ENCODE data around the gene RGPD6. TPM values are rescaled to one million over a fixed set of nuclear protein-coding genes. Genes with fewer than 3 reads are reported as not detected.
"Not testable (repeated sequence)": the region's sequence is repeated elsewhere in the genome, so short reads cannot be mapped to it uniquely, and the experiment has no call there.

Gene RGPD6
- total RNA-seq (10 to 100 TPM; 28.2 to 29.7 TPM), polyA plus RNA-seq (ENCODE audit: insufficient read length in 6 of 6) (10 to 100 TPM; 35.2 to 55.9 (median 50.0) TPM)
- long read RNA-seq, donor 1, full-length matches to known transcripts = 1 of 1 reads
- long read RNA-seq, donor 1, partial matches to known transcripts = 0 of 1 reads
- long read RNA-seq, donor 1, other reads (novel, unspliced or antisense) = 0 of 1 reads
- long read RNA-seq, donor 2 = 0 reads
- long read RNA-seq, donor 3 = 0 reads
- long read RNA-seq, donor 4, partial matches to known transcripts = 1 of 2 reads
- long read RNA-seq, donor 4, other reads (novel, unspliced or antisense) = 1 of 2 reads
- long read RNA-seq, donor 5 = 0 reads
- long read RNA-seq, donor 6 = 0 reads
- long read RNA-seq, donor 7, partial matches to known transcripts = 7 of 7 reads
- long read RNA-seq, donor 7, other reads (novel, unspliced or antisense) = 0 of 7 reads
- long read RNA-seq, donor 8 = 0 reads
- long read RNA-seq, donor 9 = 0 reads
- long read RNA-seq, donor 10, partial matches to known transcripts = 0 of 1 reads
- long read RNA-seq, donor 10, other reads (novel, unspliced or antisense) = 1 of 1 reads
- long read RNA-seq, donor 11, full-length matches to known transcripts = 1 of 11 reads
- long read RNA-seq, donor 11, partial matches to known transcripts = 10 of 11 reads
- long read RNA-seq, donor 11, other reads (novel, unspliced or antisense) = 0 of 11 reads
- long read RNA-seq, donor 12 = 0 reads

DNA sequence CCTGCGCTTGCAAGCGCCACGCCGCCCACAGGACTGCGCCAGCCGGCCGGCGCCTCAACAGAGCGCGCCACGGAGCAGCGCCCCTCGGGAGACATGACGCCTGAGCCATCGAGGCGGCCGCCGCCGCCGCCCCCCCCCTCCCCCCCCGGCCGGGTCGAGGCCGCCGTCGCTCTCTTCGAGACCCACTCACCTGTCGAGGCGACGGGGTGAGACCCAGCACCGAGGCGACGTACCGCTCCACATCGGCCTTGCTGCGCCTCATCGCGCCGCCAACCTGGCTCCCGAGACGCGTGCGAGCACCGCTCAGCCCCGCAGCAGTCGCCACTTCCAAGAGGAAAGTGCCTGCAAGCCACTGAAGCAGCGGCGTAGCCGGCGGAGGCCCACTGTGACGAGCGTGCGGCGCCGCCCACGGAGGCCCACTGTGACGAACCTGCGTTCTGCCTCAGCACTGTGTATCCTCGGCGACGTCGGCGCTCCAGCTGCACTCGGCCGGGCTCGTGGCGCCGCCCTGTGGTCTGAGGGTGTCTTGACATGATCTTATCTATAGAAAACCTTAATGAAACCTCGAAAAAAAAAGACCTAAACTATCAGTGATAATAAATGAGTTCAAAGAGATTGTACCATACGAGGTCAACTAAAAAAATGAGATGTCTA is at the start of gene RGPD6:
RGPD6 (minus strand) TSS at position 460 of the 654 bp plus-strand sequence; CDS start at position 262, 198 bp downstream.
- H3K36me3 ChIP-seq; H3K27ac ChIP-seq; H3K4me3 ChIP-seq; DNase-seq; H3K4me1 ChIP-seq; intact Hi-C loops (cut with DNase I); H3K27me3 ChIP-seq; H3K9me3 ChIP-seq: not testable (repeated sequence)
- ATAC-seq = peak; percentile 100

DNA sequence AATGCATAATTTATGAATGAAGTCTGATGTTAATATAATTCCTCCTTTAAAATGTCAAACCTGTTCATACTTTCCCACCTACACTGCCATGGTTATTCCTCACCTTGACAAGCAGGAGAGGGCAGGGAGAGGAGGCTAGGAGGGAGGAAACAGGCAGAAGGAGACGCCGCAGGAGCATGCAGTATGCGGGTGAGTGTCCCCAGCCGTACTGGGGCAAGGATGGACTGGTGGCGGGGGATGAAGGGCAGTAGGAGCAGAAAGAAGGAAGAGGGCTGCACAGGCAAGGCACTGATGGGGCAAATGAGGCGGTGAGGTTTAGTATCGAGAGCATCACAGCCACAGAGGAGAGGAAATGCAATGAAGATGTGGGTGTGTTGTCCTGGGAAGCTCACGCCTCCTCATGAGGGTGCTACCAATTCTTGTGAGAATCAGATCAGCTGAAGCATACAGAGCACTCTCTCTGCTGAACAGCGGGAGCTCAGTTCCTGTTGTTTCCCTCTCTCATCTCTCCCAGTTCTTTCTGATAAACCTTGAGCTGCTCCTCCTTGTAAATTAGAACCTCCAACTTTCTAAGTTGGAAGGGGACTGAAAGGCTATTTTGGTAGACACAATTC is 42.4 kb upstream of the RGPD6 start:
- ATAC-seq; intact Hi-C loops (cut with DNase I): not testable (repeated sequence)

DNA sequence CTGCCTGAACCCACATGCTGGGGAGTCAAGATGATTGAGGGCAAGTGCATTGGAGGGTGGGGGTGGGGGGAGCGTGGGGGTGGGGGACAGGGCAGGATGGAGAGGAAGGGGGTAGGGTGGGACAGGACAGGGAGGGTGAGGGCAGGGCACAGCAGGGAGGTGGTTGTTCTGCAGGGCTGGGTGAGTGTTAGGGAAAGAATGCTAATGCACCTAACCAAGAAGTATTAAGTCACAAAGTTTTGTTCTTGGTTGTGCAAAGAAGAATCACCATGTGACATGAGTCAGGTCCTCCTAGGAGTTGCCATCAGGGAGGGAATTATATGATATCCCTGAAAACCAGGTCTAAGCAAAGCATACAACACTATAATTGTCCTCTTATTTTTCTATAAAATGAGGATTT is 36.9 kb upstream of the RGPD6 start:
- H3K36me3 ChIP-seq; ATAC-seq; H3K4me1 ChIP-seq; H3K27ac ChIP-seq; H3K9me3 ChIP-seq; intact Hi-C loops (cut with DNase I); H3K4me3 ChIP-seq; DNase-seq; H3K27me3 ChIP-seq: not testable (repeated sequence)

More for the DNA sequence above, 42.4 kb upstream of the RGPD6 start:
- not testable (repeated sequence) for H3K4me1 ChIP-seq, H3K36me3 ChIP-seq, H3K4me3 ChIP-seq, H3K27me3 ChIP-seq, H3K27ac ChIP-seq, DNase-seq, H3K9me3 ChIP-seq

DNA sequence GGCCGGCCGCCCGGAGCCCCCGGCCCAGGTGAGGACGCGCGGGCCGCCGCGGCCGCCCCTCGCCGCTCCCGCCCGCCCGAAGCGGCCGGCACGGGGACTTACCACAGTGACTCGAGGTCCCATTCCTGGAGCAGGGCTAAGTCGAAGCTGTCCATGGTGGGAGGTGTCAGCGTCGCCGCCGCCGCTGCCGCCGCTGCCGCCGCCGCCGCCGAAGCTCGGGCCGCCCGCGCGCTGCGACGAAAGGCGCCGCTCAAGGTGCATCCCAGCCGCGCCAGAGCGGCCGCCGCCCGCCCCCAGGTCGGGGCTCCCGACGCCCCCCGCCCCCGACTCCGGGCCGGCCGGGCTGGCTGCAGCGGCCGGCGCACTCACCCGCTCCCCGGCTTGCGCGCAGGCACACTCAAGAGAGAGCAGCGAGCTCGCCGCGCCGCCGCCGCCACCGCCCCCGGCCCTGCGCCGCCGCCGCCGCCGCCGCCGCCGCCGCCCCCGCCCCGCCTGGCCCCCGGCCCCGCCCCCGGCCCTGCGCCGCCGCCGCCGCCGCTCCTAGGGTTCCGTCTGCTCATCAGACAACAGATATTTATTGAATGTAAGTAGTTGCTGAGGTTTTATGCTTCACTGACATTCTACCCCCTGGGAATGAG is 33.7 kb upstream of the RGPD6 start:
- H3K9me3 ChIP-seq; H3K4me3 ChIP-seq; H3K27me3 ChIP-seq; H3K4me1 ChIP-seq; H3K27ac ChIP-seq; H3K36me3 ChIP-seq; intact Hi-C loops (cut with DNase I): not testable (repeated sequence)
- DNase-seq = peak in 1 of 4 donors; percentile 68
- ATAC-seq = peak; percentile 63

DNA sequence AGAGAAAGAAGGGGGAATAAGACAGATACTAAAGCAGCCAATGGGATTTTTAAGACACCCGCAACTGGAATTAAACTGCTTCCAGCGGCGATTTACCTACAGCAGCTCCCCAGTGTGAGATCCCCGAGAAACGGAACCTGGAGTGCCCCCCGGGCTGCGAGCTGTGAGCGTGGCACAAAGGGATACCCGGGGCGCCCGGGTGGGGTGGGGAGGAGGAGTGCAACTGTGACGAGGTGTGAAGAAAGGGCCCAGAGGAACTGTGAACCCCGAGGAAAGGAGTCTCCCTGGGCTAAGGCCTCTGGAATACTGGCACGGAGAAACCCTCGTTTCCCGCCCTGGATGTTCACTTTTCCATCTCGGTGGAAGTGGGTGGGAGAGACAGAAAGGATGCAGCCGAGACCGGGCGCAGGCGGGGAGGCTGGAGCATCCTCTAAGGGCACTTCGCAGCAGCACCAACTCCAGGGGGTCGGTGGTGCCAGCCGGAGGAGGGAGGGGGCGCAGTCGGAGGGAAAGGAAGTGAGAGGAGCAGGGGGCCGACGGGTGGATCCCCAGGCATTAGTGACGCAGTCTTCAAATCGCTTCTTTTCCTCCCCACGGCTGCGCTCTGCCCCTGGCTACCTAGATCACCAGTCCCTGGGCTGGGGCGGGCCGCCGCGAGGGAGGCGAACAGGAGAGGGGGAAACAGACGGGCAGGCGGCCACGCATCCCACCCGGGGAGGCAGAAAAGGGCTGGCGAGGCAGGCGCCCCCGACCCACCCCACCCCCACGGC is 33.0 kb upstream of the RGPD6 start:
- DNase-seq (peak in 1 of 4 donors; percentile 57), ATAC-seq (peak; percentile 52)
- H3K9me3 ChIP-seq; intact Hi-C loops (cut with DNase I); H3K4me3 ChIP-seq; H3K4me1 ChIP-seq; H3K27ac ChIP-seq; H3K36me3 ChIP-seq; H3K27me3 ChIP-seq: not testable (repeated sequence)

DNA sequence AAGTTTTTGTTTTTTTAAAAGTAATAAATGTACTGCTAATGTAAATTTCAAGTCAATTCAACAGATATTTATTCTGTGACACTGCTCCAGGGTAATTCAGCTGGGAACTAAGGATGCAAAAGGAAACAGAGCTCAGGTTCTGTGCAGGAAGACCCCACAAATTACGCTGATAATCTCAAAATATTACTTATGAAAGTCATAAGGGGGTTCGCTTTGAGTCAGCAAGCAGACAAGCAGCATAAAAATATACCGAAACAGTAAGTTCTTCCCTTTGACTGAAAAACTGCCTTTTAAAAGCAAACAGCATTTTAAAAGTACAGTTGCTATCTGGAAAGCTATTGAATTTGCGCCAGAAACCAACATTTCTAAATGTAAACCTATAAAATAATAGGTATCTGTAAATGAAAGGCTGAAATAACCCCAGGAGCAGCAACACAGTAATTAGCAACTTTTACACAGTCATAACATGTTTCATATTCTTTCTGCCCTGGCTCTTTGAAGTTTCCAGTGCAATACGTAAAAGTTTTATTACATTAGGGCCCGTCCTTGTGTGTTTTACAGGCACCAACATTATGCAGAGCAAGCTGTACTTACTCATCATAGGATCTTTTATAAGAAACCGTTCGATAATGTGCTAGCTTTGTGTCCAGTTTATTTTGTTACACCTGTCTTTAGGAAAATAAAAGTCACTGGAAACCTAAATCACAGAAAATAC is 31.9 kb upstream of the RGPD6 start:
- H3K36me3 ChIP-seq; H3K27ac ChIP-seq; H3K27me3 ChIP-seq; ATAC-seq; H3K9me3 ChIP-seq; H3K4me1 ChIP-seq; H3K4me3 ChIP-seq; DNase-seq; intact Hi-C loops (cut with DNase I): not testable (repeated sequence)

DNA sequence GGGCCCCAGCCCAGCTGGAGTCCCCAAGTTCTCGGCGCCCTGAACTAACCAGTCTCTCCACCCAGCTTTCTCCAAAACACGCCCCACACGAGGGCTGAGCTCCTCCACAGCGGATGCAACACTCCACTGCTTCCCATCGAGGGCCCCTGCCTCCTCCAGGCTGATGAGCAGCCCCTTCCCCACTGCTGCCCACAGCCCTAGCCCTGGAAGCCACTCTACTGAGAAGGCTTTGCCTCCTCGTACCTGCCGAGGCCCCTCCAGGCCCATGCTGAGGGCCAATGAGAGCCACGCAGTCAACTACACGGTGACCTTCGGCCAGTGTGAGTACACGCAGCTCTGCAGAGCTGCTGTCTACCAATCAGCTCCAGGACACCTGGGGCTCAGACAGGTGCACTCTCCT is 28.0 kb upstream of the RGPD6 start:
- H3K4me3 ChIP-seq; H3K27ac ChIP-seq; H3K9me3 ChIP-seq; ATAC-seq; H3K4me1 ChIP-seq; H3K27me3 ChIP-seq; H3K36me3 ChIP-seq; intact Hi-C loops (cut with DNase I): not testable (repeated sequence)
- DNase-seq = peak in 1 of 4 donors; percentile 65

DNA sequence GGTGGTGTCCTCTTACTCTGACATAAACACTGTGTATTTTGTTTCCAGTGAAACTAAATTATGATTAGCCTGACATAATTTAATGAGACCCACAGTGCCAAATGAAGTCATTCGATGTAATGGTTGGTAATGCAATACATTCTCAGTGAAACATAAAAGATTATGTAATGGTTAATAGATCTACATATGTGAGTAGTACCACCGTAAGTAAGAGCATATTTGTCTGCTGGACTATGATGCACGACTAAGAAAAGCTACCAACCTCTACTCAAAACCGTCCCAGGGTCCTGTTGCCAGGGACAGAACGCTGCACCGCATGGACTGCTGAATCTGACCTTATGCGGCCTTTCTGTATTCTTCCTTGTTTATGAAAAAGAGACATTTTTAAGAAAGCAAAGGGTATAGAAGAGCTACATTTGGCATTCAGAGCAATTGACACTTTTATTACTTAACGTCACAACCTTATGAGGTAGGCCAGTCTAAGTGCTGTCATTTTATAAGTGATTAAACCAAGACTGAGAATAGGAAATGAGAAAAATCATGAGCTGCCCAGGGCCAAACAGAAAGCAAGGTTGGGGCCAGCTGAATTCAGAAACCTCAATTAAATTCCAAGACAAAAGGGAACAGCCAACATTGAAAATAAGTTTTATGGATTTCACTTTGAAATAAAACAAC is 27.0 kb upstream of the RGPD6 start:
- H3K27ac ChIP-seq; H3K9me3 ChIP-seq; H3K4me3 ChIP-seq; H3K36me3 ChIP-seq; H3K27me3 ChIP-seq; H3K4me1 ChIP-seq; ATAC-seq; intact Hi-C loops (cut with DNase I); DNase-seq: not testable (repeated sequence)

DNA sequence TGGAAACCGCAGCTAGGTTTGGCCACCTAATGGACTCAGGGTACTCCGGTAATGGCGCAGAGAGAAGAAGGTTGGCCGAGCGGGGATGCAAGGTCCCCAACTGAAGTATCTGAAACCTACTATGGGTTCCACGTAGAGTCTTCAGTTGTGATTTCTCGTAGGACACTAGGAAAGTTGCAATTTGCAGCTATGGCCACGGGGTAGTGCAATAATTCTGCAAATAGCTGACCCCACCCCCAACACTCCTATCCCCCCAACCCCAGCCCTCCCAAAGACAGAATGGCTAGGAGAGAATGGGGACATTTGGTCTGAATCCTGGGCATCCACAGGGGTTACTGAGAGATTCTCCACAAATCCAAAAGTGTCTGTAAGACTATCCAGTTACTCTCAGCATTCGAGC is 25.1 kb upstream of the RGPD6 start:
- H3K4me3 ChIP-seq; intact Hi-C loops (cut with DNase I); H3K4me1 ChIP-seq; H3K36me3 ChIP-seq; H3K27ac ChIP-seq; H3K9me3 ChIP-seq; H3K27me3 ChIP-seq; DNase-seq: not testable (repeated sequence)
- peak; percentile 60 for ATAC-seq

DNA sequence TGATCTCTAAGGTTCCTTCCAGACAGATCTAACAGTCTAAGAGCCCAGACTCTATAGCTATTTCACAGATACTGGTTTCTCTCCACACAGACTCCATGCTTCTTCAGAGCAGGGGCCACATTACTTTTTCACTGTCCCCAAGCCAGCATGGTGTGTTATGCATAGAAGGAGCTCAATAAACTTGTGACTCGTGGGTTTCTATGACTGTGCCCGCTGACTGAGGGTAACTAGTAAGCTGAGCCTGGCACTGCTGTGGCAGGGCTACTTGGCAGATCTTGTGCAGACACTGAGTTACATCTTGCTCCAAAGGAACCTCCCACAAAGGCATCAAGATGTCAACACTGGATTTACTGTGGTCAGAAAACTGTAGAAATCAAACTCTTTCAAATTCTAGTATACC is 15.0 kb upstream of the RGPD6 start:
- H3K27me3 ChIP-seq; H3K36me3 ChIP-seq; H3K27ac ChIP-seq; intact Hi-C loops (cut with DNase I); H3K4me3 ChIP-seq; DNase-seq; ATAC-seq; H3K9me3 ChIP-seq; H3K4me1 ChIP-seq: not testable (repeated sequence)

DNA sequence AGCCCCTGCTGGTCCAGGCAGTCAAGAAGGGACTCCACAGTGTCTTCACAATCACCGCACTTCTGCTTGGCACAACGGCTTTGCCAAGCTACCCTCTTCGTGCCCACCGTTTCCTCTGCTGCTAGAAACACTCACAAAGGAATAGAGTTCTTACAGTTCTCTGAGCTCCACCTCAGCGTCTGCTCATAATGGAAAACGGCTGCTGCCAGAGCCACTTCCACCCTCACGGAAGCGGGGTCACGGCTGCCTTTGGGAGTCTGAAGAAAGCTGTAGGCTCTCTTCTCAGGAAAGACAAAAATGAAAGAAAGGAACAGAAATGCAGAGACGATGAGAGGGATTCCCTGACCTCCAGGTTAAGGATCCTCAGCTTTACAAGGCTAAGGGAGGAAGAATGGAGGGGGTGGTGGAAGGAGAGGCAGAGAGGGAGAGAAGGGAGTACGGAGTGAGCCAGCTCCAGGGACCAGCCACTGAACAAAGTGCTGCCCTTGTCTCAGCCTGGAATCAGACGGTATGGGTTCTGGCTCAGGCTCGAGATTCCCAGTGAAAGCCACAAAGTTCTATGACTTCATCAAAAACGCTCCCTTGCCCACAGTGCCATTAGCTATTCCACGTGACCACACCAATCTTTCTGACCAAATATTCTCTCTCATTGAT is 12.8 kb upstream of the RGPD6 start:
- H3K9me3 ChIP-seq; H3K4me3 ChIP-seq; ATAC-seq; H3K36me3 ChIP-seq; H3K4me1 ChIP-seq; H3K27ac ChIP-seq; DNase-seq; H3K27me3 ChIP-seq; intact Hi-C loops (cut with DNase I): not testable (repeated sequence)

All from left lung (tissue), 14 donors.